ENCODE measurements around the gene GIMAP6.
"Not testable (repeated sequence)": the region's sequence is repeated elsewhere in the genome, so short reads cannot be mapped to it uniquely, and the experiment has no call there.

DNA sequence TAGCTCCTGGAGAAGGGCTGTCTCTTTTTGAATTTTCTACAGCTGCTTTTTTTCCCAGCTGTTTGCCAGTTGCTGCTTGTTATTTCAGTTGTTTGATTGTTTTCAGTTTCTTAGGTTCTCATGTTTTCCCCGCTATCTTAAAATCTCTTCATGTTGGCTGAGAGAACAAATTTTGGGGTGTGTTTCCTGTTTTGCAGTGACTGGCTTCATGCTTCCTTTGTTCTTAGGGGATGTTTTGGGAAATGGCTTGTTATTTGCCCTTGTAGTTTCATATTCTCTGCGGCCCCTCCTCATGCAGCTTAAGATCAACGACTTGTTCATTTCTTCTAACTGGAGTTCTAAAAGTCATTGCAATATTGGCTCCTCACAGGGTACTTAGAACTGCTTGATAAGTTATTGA lies 44.7 kb upstream of the GIMAP6 start:
- TF ChIP-seq EZH2phosphoT487 (IDR thresholded peaks at IDR 0.05; ENCODE audit: borderline replicate concordance, low read depth); FOXJ3 (CRISPR knock-in tag; IDR thresholded peaks at IDR 0.05): not testable (repeated sequence)
- TF ChIP-seq, protein P1, sequence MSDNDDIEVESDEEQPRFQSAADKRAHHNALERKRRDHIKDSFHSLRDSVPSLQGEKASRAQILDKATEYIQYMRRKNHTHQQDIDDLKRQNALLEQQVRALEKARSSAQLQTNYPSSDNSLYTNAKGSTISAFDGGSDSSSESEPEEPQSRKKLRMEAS (IDR thresholded peaks at IDR 0.05; ENCODE audit: low read depth): not testable (repeated sequence)
